Measurements from ENCODE around the gene TKTL1. TPM values are rescaled to one million over a fixed set of nuclear protein-coding genes. Genes with fewer than 3 reads are reported as not detected.

The TKTL1 gene
- total RNA-seq, 1 experiment from 2014 or later, result not detected

- no peak for DNase-seq
- Histone ChIP-seq H3K9me3 (ENCODE audit: insufficient read depth, low read depth) (no peaks in the 10 kb centered on the region), H2AFZ (no peak overlapping the region), H3K9me2 (ENCODE audit: insufficient read depth) (no peaks in the 10 kb centered on the region), H3K4me1 (replicated peaks; ENCODE audit: insufficient read depth) (no peaks in the 10 kb centered on the region), H3K27me3 (ENCODE audit: insufficient read depth, low read depth) (peaks cover 29% of the 10 kb centered on the region), H3K4me3 (no peak overlapping the region), H4K20me1 (ENCODE audit: insufficient read depth) (no peaks in the 10 kb centered on the region), H3K79me2 (ENCODE audit: low read depth) (no peaks in the 10 kb centered on the region), H3K36me3 (ENCODE audit: low read depth) (no peaks in the 10 kb centered on the region), H3K27ac (no peak overlapping the region), H3K4me2 (no peak overlapping the region), H3F3A (ENCODE audit: insufficient read depth, low read depth) (no peaks in the 10 kb centered on the region)
- ChIA-PET CTCF (interaction anchor here (0.6 kb wide), 1 partner anchor 200 kb away, joined by 4 read pairs; no protein-coding TSS in a partner anchor), POLR2A (ENCODE audit: unreplicated experiment) (no interaction called here)
- intact Hi-C loops (cut with micrococcal nuclease; ENCODE audit: unreplicated experiment), result no loop called here
- TF ChIP-seq EZH2 (IDR thresholded peaks at IDR 0.05; ENCODE audit: low read depth) (no peak), CTCF (conservative IDR thresholded peaks at IDR 0.05) (no peak)
- no TSS peak for BruUV-seq (replicated peaks)
These were observed 27.9 kb downstream of the TKTL1 start for GRCh38 chrX:154323537-154323936.

- ChIA-PET CTCF (no interaction called here), POLR2A (ENCODE audit: unreplicated experiment) (no interaction called here)
- no peaks in the 10 kb centered on the region for H3K36me3 ChIP-seq (ENCODE audit: low read depth)
- TF ChIP-seq CTCF (conservative IDR thresholded peaks at IDR 0.05), result no peak
- no peak for TF ChIP-seq EZH2 (IDR thresholded peaks at IDR 0.05; ENCODE audit: low read depth)
- H3K9me3 ChIP-seq (ENCODE audit: insufficient read depth, low read depth), result no peaks in the 10 kb centered on the region
- H3K27me3 ChIP-seq (ENCODE audit: insufficient read depth, low read depth), result peaks cover 29% of the 10 kb centered on the region
- no peaks in the 10 kb centered on the region for H4K20me1 ChIP-seq (ENCODE audit: insufficient read depth)
- H2AFZ ChIP-seq, result no peak overlapping the region
- H3F3A ChIP-seq (ENCODE audit: insufficient read depth, low read depth), result no peaks in the 10 kb centered on the region
- H3K4me1 ChIP-seq (replicated peaks; ENCODE audit: insufficient read depth), result no peaks in the 10 kb centered on the region
- H3K79me2 ChIP-seq (ENCODE audit: low read depth), result no peaks in the 10 kb centered on the region
- H3K9me2 ChIP-seq (ENCODE audit: insufficient read depth), result no peaks in the 10 kb centered on the region
- no peak overlapping the region for H3K27ac ChIP-seq
- H3K4me3 ChIP-seq, result no peak overlapping the region
- no TSS peak for BruUV-seq (replicated peaks)
- H3K4me2 ChIP-seq, result no peak overlapping the region
- DNase-seq, result peak in 1 of 2 experiments; percentile 11
- intact Hi-C loops (cut with micrococcal nuclease; ENCODE audit: unreplicated experiment), result no loop called here
These were observed 29.9 kb downstream of the TKTL1 start for GRCh38 chrX:154325541-154325940.

- no peaks in the 10 kb centered on the region for H3K36me3 ChIP-seq (ENCODE audit: low read depth)
- H3K9me2 ChIP-seq (ENCODE audit: insufficient read depth), result no peaks in the 10 kb centered on the region
- intact Hi-C loops (cut with micrococcal nuclease; ENCODE audit: unreplicated experiment), result no loop called here
- H3K4me2 ChIP-seq, result no peak overlapping the region
- no peak overlapping the region for H3K27ac ChIP-seq
- no peak for TF ChIP-seq CTCF (conservative IDR thresholded peaks at IDR 0.05)
- H3K4me1 ChIP-seq (replicated peaks; ENCODE audit: insufficient read depth), result no peaks in the 10 kb centered on the region
- CTCF ChIA-PET, result no interaction called here
- DNase-seq, result no peak
- no TSS peak for BruUV-seq (replicated peaks)
- peaks cover 29% of the 10 kb centered on the region for H3K27me3 ChIP-seq (ENCODE audit: insufficient read depth, low read depth)
- POLR2A ChIA-PET (ENCODE audit: unreplicated experiment), result no interaction called here
- no peaks in the 10 kb centered on the region for H3F3A ChIP-seq (ENCODE audit: insufficient read depth, low read depth)
- H2AFZ ChIP-seq, result no peak overlapping the region
- H3K9me3 ChIP-seq (ENCODE audit: insufficient read depth, low read depth), result no peaks in the 10 kb centered on the region
- no peaks in the 10 kb centered on the region for H4K20me1 ChIP-seq (ENCODE audit: insufficient read depth)
- H3K79me2 ChIP-seq (ENCODE audit: low read depth), result no peaks in the 10 kb centered on the region
- H3K4me3 ChIP-seq, result no peak overlapping the region
These were observed 31.6 kb downstream of the TKTL1 start for GRCh38 chrX:154327038-154327820.

All from PC-9 (cell line).